GM12878 (cell line): ENCODE results near the gene RPL26.

Source experiments
- EZH2 ChIP-seq: IDR thresholded peaks from 2 replicates; pipeline ENCODE4 v1.6.1; 2012; ENCODE audit warnings: low read depth, mild to moderate bottlenecking, control low read depth, inconsistent platforms, low read length, borderline replicate concordance; ENCODE audit not compliant: control insufficient read depth
- KDM1A ChIP-seq: fragments of 200-600 bp; sonication (generic); IDR thresholded peaks from 2 replicates; pipeline ENCODE4 v1.6.1; 2016; ENCODE audit warnings: borderline replicate concordance
- NR2C2 ChIP-seq: IDR thresholded peaks from 2 replicates; pipeline ENCODE4 v1.6.1; 2011; ENCODE audit warnings: borderline replicate concordance, low read depth; ENCODE audit not compliant: control insufficient read depth, insufficient read length
- PBX3 ChIP-seq: IDR thresholded peaks from 2 replicates; pipeline ENCODE4 v1.6.1; 2011; ENCODE audit warnings: mild to moderate bottlenecking, low read depth, low read length, moderate library complexity; ENCODE audit not compliant: insufficient replicate concordance
- POLR2A ChIP-seq: IDR thresholded peaks from 2 replicates; pipeline ENCODE4 v1.6.1; 2011; ENCODE audit warnings: low read depth, mild to moderate bottlenecking, low read length
- RBBP5 ChIP-seq: fragments of 200-600 bp; sonication (generic); conservative IDR thresholded peaks from 2 replicates; pipeline ENCODE4 v1.6.1; 2016
- RCOR1 ChIP-seq: conservative IDR thresholded peaks from 2 replicates; pipeline ENCODE4 v1.6.1; 2012; ENCODE audit warnings: low read depth, low read length, improper control_type of control experiment
- RFX5 ChIP-seq: IDR thresholded peaks from 2 replicates; pipeline ENCODE4 v1.6.1; 2011; ENCODE audit warnings: low read depth, low read length, improper control_type of control experiment
- SREBF2 ChIP-seq: IDR thresholded peaks from 2 replicates; pipeline ENCODE4 v1.6.1; 2012; ENCODE audit warnings: mild to moderate bottlenecking, low read length
- ZZZ3 ChIP-seq: IDR thresholded peaks from 2 replicates; pipeline ENCODE4 v1.6.1; 2011; ENCODE audit warnings: low read depth; ENCODE audit not compliant: control insufficient read depth, insufficient read length
- TF ChIP-seq, protein P1 (sequence below): IDR thresholded peaks from 2 replicates; pipeline ENCODE4 v1.6.1; 2011; ENCODE audit warnings: borderline replicate concordance, low read depth, mild to moderate bottlenecking, moderate library complexity, mixed read lengths, low read length; ENCODE audit not compliant: insufficient read depth; ENCODE audit errors: extremely low read length
- TF ChIP-seq, protein P2 (sequence below): fragments of 450-650 bp; IDR thresholded peaks from 2 replicates; pipeline ENCODE4 v1.6.1; 2017; ENCODE audit warnings: low read depth, mild to moderate bottlenecking, moderate library complexity
- TF ChIP-seq, protein P3 (sequence below), 3 experiments: IDR thresholded peaks in 2 of 3; conservative IDR thresholded peaks in 1 of 3; 2 replicates each; pipeline ENCODE4 v1.5.1; 2011; ENCODE audit warnings: low read depth in 3 of 3, low read length in 3 of 3, mild to moderate bottlenecking in 3 of 3, control low read depth in 2 of 3, moderate library complexity in 2 of 3, inconsistent platforms in 1 of 3, mixed read lengths in 1 of 3; ENCODE audit not compliant: control insufficient read depth in 2 of 3, insufficient read depth in 1 of 3; ENCODE audit errors: extremely low read depth in 1 of 3

DNA sequence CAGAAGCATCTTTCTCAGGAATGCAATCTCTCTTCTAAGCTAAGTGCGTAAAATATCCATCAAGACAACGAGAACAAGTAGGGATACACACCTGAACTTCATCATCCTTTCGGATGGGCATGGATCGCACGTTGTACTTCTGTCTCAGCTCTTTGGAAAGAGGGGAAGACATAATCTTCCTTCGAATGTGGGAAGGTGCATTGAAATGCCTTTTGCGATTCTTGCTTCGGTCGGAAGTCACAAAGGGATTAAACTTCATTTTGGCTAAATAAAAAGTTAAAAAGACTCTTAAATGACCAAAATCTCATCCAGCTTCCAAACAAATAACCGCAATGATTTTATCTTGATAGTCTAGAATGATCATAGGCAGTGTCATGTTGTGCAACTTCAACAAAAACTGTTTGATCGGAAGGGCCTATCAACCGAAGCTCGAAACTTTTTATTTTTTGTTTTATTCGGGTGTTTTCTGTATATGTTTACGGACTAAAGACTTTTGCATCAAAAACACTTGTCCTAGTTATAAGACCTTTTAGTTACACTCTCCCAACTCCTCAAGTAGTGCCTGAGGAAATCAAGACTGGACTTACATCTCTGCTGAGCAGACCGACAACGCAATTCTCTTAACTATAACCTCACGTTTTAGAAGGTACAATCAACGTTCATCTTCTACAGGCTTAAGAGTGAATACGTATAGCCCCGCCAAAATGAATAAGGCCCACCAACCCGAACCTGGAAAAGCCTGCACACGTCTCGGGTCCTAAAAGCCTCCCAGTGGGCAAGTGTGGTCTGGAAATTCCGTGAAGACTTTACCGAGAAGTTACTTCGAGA is 727 bp downstream of the RPL26 start:
- TF ChIP-seq POLR2A (no peak), ZZZ3 (no peak), NR2C2 (no peak), RBBP5 (no peak), EZH2 (no peak), KDM1A (no peak), RFX5 (no peak), PBX3 (no peak), SREBF2 (no peak), RCOR1 (no peak)
- TF ChIP-seq, protein P1, sequence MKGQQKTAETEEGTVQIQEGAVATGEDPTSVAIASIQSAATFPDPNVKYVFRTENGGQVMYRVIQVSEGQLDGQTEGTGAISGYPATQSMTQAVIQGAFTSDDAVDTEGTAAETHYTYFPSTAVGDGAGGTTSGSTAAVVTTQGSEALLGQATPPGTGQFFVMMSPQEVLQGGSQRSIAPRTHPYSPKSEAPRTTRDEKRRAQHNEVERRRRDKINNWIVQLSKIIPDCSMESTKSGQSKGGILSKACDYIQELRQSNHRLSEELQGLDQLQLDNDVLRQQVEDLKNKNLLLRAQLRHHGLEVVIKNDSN = no peak
- TF ChIP-seq, protein P2, sequence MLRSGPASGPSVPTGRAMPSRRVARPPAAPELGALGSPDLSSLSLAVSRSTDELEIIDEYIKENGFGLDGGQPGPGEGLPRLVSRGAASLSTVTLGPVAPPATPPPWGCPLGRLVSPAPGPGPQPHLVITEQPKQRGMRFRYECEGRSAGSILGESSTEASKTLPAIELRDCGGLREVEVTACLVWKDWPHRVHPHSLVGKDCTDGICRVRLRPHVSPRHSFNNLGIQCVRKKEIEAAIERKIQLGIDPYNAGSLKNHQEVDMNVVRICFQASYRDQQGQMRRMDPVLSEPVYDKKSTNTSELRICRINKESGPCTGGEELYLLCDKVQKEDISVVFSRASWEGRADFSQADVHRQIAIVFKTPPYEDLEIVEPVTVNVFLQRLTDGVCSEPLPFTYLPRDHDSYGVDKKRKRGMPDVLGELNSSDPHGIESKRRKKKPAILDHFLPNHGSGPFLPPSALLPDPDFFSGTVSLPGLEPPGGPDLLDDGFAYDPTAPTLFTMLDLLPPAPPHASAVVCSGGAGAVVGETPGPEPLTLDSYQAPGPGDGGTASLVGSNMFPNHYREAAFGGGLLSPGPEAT = no peak
- TF ChIP-seq, protein P3, sequence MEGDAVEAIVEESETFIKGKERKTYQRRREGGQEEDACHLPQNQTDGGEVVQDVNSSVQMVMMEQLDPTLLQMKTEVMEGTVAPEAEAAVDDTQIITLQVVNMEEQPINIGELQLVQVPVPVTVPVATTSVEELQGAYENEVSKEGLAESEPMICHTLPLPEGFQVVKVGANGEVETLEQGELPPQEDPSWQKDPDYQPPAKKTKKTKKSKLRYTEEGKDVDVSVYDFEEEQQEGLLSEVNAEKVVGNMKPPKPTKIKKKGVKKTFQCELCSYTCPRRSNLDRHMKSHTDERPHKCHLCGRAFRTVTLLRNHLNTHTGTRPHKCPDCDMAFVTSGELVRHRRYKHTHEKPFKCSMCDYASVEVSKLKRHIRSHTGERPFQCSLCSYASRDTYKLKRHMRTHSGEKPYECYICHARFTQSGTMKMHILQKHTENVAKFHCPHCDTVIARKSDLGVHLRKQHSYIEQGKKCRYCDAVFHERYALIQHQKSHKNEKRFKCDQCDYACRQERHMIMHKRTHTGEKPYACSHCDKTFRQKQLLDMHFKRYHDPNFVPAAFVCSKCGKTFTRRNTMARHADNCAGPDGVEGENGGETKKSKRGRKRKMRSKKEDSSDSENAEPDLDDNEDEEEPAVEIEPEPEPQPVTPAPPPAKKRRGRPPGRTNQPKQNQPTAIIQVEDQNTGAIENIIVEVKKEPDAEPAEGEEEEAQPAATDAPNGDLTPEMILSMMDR (IDR thresholded peaks at IDR 0.05 in 2 of 3, conservative IDR thresholded peaks at IDR 0.05 in 1 of 3; ENCODE audit: control insufficient read depth in 2 of 3, extremely low read depth in 1 of 3, insufficient read depth in 1 of 3, low read depth in 3 of 3, low read length in 3 of 3) = no peak
